ENCODE data around the gene GCN1.

DNA sequence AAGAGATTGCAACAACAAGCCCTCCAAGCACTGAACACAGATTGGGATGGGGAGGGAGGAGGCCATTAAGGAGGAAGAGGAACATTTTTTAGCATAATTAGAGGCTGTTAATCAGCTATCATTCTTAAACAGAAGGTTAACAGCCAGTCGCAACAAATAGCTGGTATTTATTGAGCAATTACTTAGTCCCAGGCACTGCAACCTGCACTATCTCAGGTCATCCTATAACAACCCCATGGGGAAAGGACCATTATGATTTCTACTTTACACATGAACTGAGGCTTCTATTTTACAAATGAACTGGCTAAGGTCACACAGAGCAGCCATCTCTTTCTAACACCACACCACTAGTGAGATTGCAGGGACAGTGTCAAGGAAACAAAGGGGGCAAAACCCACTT is 88.4 kb downstream of the GCN1 start:
- TF ChIP-seq, protein P1, sequence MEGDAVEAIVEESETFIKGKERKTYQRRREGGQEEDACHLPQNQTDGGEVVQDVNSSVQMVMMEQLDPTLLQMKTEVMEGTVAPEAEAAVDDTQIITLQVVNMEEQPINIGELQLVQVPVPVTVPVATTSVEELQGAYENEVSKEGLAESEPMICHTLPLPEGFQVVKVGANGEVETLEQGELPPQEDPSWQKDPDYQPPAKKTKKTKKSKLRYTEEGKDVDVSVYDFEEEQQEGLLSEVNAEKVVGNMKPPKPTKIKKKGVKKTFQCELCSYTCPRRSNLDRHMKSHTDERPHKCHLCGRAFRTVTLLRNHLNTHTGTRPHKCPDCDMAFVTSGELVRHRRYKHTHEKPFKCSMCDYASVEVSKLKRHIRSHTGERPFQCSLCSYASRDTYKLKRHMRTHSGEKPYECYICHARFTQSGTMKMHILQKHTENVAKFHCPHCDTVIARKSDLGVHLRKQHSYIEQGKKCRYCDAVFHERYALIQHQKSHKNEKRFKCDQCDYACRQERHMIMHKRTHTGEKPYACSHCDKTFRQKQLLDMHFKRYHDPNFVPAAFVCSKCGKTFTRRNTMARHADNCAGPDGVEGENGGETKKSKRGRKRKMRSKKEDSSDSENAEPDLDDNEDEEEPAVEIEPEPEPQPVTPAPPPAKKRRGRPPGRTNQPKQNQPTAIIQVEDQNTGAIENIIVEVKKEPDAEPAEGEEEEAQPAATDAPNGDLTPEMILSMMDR (IDR thresholded peaks at IDR 0.05; ENCODE audit: poor library complexity) = no peak
- no peak for TF ChIP-seq EZH2 (IDR thresholded peaks at IDR 0.05; ENCODE audit: borderline replicate concordance)
- no peak for TF ChIP-seq EZH2phosphoT487 (IDR thresholded peaks at IDR 0.05; ENCODE audit: low read depth, severe bottlenecking, unreplicated experiment)
